Activated CD4-positive, alpha-beta T cell treated with anti-CD3 and anti-CD28 coated beads, Interleukin-2, Interleukin-4, amounts not matched to agents 100 ng/mL and 50 ng/mL, durations not matched to agents 16 hours and 8 hours (primary cell): ENCODE results near the gene TPH1.
"Not testable (repeated sequence)": the region's sequence is repeated elsewhere in the genome, so short reads cannot be mapped to it uniquely, and the experiment has no call there.

Experiments
- DNase-seq: peaks from one replicate; pipeline ENCODE4 v3.0.0-alpha.2; 2020; ENCODE audit warnings: low spot score

Gene TPH1

DNA sequence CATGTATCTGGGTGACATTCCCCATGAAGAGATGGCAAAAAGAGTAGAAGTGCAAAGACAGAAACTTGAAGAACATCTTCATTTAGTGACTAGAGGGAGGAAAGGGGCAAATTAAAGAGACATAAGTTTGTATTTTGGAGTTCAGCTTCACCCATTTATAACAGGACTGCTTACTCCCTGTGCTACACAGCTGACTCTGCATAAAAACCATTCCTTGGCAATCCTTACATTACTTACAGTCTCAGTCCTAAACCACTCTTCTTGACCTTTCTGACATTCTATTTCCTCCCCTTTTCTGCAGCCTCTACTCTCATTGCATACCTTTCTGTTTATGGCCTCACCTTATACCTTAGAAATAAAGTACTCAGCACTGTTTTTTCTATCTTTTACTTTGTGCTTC lies 26.4 kb downstream of the TPH1 start:
- DNase-seq = no peak

GRCh38 chr11:18016789-18017188 lies 29.3 kb downstream of the TPH1 start:
- no peak for DNase-seq

DNA sequence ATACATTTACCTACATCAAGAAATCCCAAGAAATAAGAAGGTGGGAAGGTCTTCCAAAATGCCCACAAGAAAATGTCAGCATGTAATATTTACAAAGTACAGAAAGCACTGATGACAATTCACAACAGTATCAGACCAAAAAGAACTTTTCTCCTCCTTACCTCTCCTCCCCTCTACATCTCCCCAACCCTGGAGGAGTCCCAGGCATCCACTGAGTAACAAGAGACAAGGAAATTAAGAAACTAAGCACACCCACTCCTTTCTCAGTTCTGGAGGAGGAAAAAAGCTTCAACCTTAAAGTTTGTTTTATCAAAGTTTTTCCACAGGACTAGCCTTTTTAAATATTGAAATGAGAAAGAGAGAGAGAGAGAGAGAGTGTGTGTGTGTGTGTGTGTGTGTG lies 31.2 kb downstream of the TPH1 start:
- DNase-seq = no peak

DNA sequence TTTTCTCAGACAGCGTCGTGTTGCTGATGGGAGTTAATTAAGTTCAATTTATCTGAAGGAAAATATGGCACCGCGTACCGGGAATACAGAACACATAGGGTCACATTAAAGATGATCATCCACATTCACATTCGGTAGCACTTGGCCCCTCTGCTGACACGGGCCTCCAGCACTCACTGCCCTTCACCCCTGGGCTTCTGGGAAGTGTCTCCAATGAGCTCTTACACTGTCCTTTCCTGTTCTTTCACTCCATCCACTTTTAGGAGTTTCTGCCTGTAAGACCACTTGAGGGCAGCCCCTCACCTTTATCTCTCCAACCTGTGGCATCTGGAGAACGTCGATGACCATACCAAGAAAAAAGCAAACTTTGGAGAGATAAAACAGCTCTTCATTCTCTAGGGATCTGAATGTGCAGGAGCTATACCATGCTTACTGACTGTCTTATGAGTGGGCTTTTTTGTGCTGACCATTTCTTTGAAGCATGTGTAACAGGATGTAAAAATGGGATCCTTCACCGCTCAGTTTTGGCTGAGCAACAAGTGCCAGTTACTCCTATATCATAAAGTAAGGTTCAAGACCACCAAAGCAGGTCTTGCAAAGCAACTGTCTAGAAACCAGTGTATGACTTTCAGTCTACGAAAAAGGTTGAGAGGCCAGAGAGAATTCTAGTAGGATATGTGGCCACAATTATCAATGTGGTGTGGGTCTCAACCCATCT lies 32.1 kb downstream of the TPH1 start:
- DNase-seq = no peak

GRCh38 chr11:18012906-18013781 lies 32.9 kb downstream of the TPH1 start, which contains the start of gene SERGEF:
Gene SERGEF, minus strand, starts transcription at chr11:18013047. Its CDS starts 37 bp downstream, at chr11:18013010.
- DNase-seq = peak; percentile 94

GRCh38 chr11:18012122-18012905 lies 33.8 kb downstream of the TPH1 start:
- DNase-seq = no peak

GRCh38 chr11:18011633-18012032 lies 34.4 kb downstream of the TPH1 start:
- no peak for DNase-seq

- DNase-seq = no peak
Measured at GRCh38 chr11:18010977-18011586, 35.0 kb downstream of the TPH1 start.

DNA sequence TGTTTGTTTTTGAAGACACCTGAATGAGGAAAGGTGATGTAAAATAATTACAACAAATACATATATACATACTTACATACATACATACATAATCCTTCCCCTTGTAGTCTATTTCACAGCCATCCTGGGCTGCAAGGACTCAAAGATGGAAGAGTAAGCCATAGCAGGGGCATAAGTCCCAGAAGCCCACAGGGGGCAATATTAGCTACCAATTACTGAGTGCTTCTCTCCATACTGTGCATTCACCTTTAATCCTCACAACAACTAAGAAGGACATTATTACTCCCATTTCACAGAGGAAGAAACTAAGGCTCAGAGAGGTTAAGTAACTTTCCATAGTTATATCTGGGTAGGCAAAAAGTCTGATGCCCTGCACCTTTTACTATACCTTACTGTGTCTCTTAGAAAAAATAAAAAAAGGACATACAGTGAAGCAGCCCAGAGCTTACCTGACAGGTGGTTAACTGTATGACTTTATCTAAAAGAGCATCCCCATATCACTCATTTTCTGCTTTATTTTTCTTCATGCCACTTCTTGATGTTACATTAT lies 35.9 kb downstream of the TPH1 start:
- DNase-seq = no peak

- no peak for DNase-seq
Measured at GRCh38 chr11:18005376-18006129, 40.5 kb downstream of the TPH1 start.

DNA sequence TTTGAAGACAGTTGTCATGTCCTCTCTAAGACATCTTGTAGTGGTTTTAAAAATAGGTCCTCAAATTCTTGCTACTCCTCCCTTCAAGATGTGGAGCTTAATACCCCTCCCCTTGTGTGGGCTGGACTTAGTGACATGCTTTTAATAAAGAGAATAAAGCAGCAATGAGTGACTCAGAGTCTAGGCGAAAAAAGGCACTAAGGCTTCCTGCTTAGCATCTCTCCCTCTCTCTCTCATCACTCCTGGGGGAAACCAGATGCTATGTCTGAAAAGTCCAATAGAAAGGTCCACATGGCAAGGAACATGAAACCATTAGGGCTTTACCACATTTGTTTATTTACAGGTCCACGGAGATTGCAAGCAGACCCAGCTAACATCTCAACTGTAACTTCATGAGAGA lies 44.9 kb downstream of the TPH1 start:
- DNase-seq = no peak

DNA sequence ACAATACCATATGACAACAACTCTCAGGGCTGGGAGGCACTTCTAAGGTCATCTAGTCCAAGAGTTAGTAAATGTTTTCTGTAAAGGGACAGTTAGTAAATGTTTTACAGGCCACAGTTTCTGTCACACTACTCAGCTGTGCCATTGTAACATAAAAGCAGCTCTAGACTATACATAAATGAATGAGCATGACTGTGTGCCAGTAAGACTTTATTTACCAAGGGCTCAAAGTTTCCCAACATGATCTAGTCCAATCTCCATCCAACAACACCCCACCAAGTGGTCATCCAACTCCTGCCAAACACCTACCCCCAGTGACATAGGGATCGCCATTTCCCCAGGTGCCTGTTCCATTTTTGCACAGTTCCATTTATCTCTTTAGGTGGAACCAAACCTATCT lies 45.3 kb downstream of the TPH1 start:
- DNase-seq = no peak

- DNase-seq = not testable (repeated sequence)
Measured at GRCh38 chr11:18000128-18000527, 45.9 kb downstream of the TPH1 start.
